GM23248 (cell line): Measurements from ENCODE around the gene PHLDB2.

Experiments
- EZH2 ChIP-seq: fragments of 200-600 bp; sonication (generic); IDR thresholded peaks from 2 replicates; pipeline ENCODE4 v1.6.1; 2018; ENCODE audit warnings: antibody characterized with exemption, mild to moderate bottlenecking; ENCODE audit not compliant: insufficient read depth, poor library complexity, severe bottlenecking
- EZH2phosphoT487 ChIP-seq: fragments of 200-600 bp; sonication (generic); IDR thresholded peaks from 2 replicates; pipeline ENCODE4 v1.6.1; 2018; ENCODE audit warnings: antibody characterized with exemption, moderate library complexity, mild to moderate bottlenecking, low read depth; ENCODE audit not compliant: insufficient read depth

- TF ChIP-seq EZH2 (no peak), EZH2phosphoT487 (no peak)
Measured at GRCh38 chr3:111899966-111900365, 40.9 kb downstream of the PHLDB2 start.
